ENCODE data around the gene ANO6. TPM values are rescaled to one million over a fixed set of nuclear protein-coding genes. Genes with fewer than 3 reads are reported as not detected.

The ANO6 gene
- total RNA-seq, 1 experiment from 2014 or later: 34.2 TPM

DNA sequence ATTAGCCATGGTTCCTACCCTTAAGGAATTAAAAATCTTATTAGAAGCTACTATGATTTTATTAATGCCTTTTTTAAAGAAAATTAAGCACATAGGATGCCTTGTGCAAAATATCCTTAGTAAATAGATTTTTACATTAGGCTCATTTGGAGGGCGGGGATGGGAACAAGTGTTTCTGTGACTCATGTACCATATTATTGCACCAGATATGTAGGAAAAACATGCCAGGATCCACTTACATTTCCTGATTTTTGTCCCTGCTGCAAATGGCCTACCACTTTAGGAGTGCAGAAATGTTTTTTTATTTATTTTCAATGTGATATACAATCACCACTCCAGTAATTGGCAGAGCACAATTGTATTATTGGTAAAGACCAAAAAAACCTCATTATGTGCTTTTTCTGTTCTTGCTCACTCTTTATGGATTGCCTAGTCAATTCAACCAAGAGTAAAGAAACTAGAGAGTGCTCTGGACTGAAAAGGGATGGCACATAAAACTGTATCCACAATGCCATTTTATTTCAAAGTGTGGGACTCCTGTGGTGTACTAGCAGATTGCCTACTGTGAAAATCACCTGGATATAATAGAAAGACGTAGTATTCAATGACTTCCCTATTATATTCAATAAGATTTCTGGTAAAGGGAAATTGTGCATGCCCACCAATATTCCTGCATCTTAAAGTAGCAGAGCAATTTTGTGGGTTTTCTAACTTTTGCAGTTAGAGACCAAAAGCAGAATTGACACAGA, 86.9 kb downstream of the ANO6 start:
- intact Hi-C loops (cut with micrococcal nuclease; ENCODE audit: unreplicated experiment): no loop called here
- Mint-ChIP-seq H3K9me3 (ENCODE audit: low read depth, unreplicated experiment) (no peaks in the 10 kb centered on the region), H3K27me3 (ENCODE audit: unreplicated experiment) (no peaks in the 10 kb centered on the region), H3K36me3 (ENCODE audit: insufficient read depth, unreplicated experiment) (no peaks in the 10 kb centered on the region), H3K4me3 (ENCODE audit: low read depth, unreplicated experiment) (no peak overlapping the region), H3K27ac (ENCODE audit: unreplicated experiment) (no peak overlapping the region), H3K4me1 (ENCODE audit: low read depth, unreplicated experiment) (no peaks in the 10 kb centered on the region)
- TF ChIP-seq, protein P1, sequence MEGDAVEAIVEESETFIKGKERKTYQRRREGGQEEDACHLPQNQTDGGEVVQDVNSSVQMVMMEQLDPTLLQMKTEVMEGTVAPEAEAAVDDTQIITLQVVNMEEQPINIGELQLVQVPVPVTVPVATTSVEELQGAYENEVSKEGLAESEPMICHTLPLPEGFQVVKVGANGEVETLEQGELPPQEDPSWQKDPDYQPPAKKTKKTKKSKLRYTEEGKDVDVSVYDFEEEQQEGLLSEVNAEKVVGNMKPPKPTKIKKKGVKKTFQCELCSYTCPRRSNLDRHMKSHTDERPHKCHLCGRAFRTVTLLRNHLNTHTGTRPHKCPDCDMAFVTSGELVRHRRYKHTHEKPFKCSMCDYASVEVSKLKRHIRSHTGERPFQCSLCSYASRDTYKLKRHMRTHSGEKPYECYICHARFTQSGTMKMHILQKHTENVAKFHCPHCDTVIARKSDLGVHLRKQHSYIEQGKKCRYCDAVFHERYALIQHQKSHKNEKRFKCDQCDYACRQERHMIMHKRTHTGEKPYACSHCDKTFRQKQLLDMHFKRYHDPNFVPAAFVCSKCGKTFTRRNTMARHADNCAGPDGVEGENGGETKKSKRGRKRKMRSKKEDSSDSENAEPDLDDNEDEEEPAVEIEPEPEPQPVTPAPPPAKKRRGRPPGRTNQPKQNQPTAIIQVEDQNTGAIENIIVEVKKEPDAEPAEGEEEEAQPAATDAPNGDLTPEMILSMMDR (IDR thresholded peaks at IDR 0.05; ENCODE audit: unreplicated experiment): no peak
- no peak for DNase-seq
- CTCF ChIA-PET: no interaction called here
- BruUV-seq (replicated peaks): no TSS peak

GRCh38 chr12:45303945-45304344, 88.0 kb downstream of the ANO6 start:
- BruUV-seq (replicated peaks): no TSS peak
- Mint-ChIP-seq H3K9me3 (ENCODE audit: low read depth, unreplicated experiment) (no peaks in the 10 kb centered on the region), H3K36me3 (ENCODE audit: insufficient read depth, unreplicated experiment) (no peaks in the 10 kb centered on the region), H3K27ac (ENCODE audit: unreplicated experiment) (no peak overlapping the region), H3K27me3 (ENCODE audit: unreplicated experiment) (no peaks in the 10 kb centered on the region), H3K4me3 (ENCODE audit: low read depth, unreplicated experiment) (no peak overlapping the region), H3K4me1 (ENCODE audit: low read depth, unreplicated experiment) (no peaks in the 10 kb centered on the region)
- CTCF ChIA-PET: no interaction called here
- TF ChIP-seq, protein P1 (IDR thresholded peaks at IDR 0.05; ENCODE audit: unreplicated experiment): no peak
- intact Hi-C loops (cut with micrococcal nuclease; ENCODE audit: unreplicated experiment): no loop called here
- DNase-seq: no peak

- H3K27ac Mint-ChIP-seq (ENCODE audit: unreplicated experiment): no peak overlapping the region
- no TSS peak for BruUV-seq (replicated peaks)
Measured at GRCh38 chr12:45304514-45305178, 88.8 kb downstream of the ANO6 start.

DNA sequence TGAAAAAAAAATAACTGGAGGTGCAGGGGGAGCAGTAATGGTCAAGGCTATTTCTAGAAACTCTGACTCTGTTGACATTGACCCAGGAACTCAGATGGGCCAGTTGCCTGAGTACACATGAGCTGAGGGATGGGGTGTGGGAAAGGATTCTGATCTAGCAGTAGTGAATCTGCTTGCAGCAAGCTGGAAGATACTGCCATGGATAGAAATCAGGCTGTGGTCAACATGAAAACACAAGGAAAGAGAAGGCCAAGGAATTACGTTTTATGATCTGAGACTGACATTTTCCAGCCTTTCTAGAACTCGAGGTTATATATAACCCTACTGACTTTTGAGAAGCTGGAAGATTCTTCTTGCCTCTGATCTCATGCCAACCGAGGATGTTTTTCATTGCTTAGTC, 90.0 kb downstream of the ANO6 start:
- intact Hi-C loops (cut with micrococcal nuclease; ENCODE audit: unreplicated experiment): no loop called here
- TF ChIP-seq, protein P1 (IDR thresholded peaks at IDR 0.05; ENCODE audit: unreplicated experiment): no peak
- Mint-ChIP-seq H3K27me3 (ENCODE audit: unreplicated experiment) (no peaks in the 10 kb centered on the region), H3K27ac (ENCODE audit: unreplicated experiment) (no peak overlapping the region), H3K36me3 (ENCODE audit: insufficient read depth, unreplicated experiment) (no peaks in the 10 kb centered on the region), H3K4me3 (ENCODE audit: low read depth, unreplicated experiment) (no peak overlapping the region), H3K9me3 (ENCODE audit: low read depth, unreplicated experiment) (no peaks in the 10 kb centered on the region), H3K4me1 (ENCODE audit: low read depth, unreplicated experiment) (no peaks in the 10 kb centered on the region)
- DNase-seq: no peak
- CTCF ChIA-PET: no interaction called here
- no TSS peak for BruUV-seq (replicated peaks)

More at GRCh38 chr12:45304514-45305178, 88.8 kb downstream of the ANO6 start:
- intact Hi-C loops (cut with micrococcal nuclease; ENCODE audit: unreplicated experiment): no loop called here
- DNase-seq: no peak
- no peak overlapping the region for H3K4me3 Mint-ChIP-seq (ENCODE audit: low read depth, unreplicated experiment)
- no peaks in the 10 kb centered on the region for H3K4me1 Mint-ChIP-seq (ENCODE audit: low read depth, unreplicated experiment)
- CTCF ChIA-PET: no interaction called here
- TF ChIP-seq, protein P1 (IDR thresholded peaks at IDR 0.05; ENCODE audit: unreplicated experiment): no peak
- H3K27me3 Mint-ChIP-seq (ENCODE audit: unreplicated experiment): no peaks in the 10 kb centered on the region
- no peaks in the 10 kb centered on the region for H3K36me3 Mint-ChIP-seq (ENCODE audit: insufficient read depth, unreplicated experiment)
- H3K9me3 Mint-ChIP-seq (ENCODE audit: low read depth, unreplicated experiment): no peaks in the 10 kb centered on the region
